Measurements from ENCODE around the gene SFTPB. TPM values are rescaled to one million over a fixed set of nuclear protein-coding genes. Genes with fewer than 3 reads are reported as not detected.
"Not testable (repeated sequence)": the region's sequence is repeated elsewhere in the genome, so short reads cannot be mapped to it uniquely, and the experiment has no call there.

SFTPB gene
- polyA plus RNA-seq, 4 donors: 0.01 to 34.9 (median 6.0) TPM

DNA sequence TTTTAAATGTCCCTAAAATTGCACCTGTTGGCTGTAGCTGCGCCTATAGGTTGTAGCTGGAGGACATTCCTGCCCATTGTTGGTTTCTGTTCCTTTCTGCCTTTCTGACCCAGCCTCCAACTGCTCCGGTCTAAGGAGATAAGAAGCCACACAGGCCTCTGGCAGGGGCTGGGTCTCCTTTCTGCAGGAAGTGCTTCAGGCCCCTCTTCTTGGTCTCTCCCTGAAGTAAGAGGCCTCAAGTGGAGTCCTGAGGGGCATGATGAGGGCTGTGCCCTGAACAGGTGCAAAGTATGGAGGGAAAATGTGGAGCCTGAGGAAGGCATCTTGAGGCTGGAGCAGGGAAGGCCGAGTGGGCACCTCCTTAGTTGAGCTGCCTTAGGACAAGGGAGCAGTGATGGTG, 10.4 kb upstream of the SFTPB start:
- WGBS, 3 donors: 57 to 68% (median 66%) methylated on average over 3 of the region's 3 CpGs

DNA sequence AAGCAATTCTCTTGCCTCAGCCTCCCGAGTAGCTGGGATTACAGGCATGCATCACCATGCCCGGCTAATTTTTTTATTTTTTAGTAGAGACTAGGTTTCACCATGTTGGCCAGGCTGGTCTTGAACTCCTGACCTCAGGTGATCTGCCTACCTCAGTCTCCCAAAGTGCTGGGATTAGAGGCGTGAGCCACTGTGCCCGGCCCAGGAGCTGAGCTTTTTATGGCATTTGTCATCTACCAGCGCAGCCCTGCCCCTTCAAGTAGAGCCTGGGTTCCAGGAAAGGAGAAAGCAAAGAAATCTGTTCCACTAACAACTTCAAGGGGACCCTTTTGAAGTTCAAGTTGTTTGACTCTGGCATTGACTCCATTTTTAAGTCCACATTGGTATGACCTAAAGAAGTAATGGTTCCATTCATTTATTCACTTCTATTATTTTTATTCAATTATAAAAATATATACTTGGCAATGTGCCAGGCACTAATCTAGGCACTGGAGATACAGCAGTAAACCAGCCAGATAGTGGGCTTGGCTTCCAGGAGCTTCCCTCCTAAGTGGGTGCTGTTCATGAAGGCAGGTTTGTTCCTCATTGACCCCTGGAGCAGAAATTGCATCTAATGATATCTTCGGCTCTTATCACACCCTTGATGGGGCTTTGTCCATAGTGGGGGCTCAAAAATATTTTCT, 8.0 kb upstream of the SFTPB start:
- Histone ChIP-seq H3K27me3 (ENCODE audit: control insufficient read depth in 3 of 3, insufficient read depth in 3 of 3, low read length in 3 of 3) (peaks cover 0 to 8% (median 0%) of the 10 kb centered on the region in 3 donors), H3K27ac (ENCODE audit: low read depth in 1 of 3, low read length in 2 of 3) (no peak overlapping the region), H3K9me3 (ENCODE audit: control insufficient read depth in 2 of 2, insufficient read depth in 1 of 2, low read depth in 1 of 2, low read length in 1 of 2) (no peaks in the 10 kb centered on the region), H3K36me3 (ENCODE audit: control insufficient read depth in 3 of 3, insufficient read depth in 2 of 3, low read depth in 1 of 3, low read length in 3 of 3) (no peaks in the 10 kb centered on the region), H3K4me1 (ENCODE audit: control insufficient read depth in 3 of 3, insufficient read depth in 2 of 3, low read depth in 1 of 3, low read length in 2 of 3) (peaks cover 0 to 3% (median 0%) of the 10 kb centered on the region in 3 donors), H3K4me3 (ENCODE audit: low read depth in 1 of 3, low read length in 3 of 3) (no peak overlapping the region)
- DNase-seq (no peak), FAIRE-seq (no peak)
- 53 to 79% (median 61%) methylated on average over 6 of the region's 6 CpGs for WGBS, 3 donors

More for the DNA sequence above, 10.4 kb upstream of the SFTPB start:
- Histone ChIP-seq H3K36me3 (ENCODE audit: control insufficient read depth in 3 of 3, insufficient read depth in 2 of 3, low read depth in 1 of 3, low read length in 3 of 3) (no peaks in the 10 kb centered on the region), H3K4me1 (ENCODE audit: control insufficient read depth in 3 of 3, insufficient read depth in 2 of 3, low read depth in 1 of 3, low read length in 2 of 3) (peaks cover 0 to 3% (median 0%) of the 10 kb centered on the region in 3 donors), H3K27ac (ENCODE audit: low read depth in 1 of 3, low read length in 2 of 3) (no peak overlapping the region), H3K4me3 (ENCODE audit: low read depth in 1 of 3, low read length in 3 of 3) (no peak overlapping the region), H3K9me3 (ENCODE audit: control insufficient read depth in 2 of 2, insufficient read depth in 1 of 2, low read depth in 1 of 2, low read length in 1 of 2) (no peaks in the 10 kb centered on the region), H3K27me3 (ENCODE audit: control insufficient read depth in 3 of 3, insufficient read depth in 3 of 3, low read length in 3 of 3) (peaks cover 0 to 8% (median 0%) of the 10 kb centered on the region in 3 donors)
- no peak for FAIRE-seq
- DNase-seq: no peak

DNA sequence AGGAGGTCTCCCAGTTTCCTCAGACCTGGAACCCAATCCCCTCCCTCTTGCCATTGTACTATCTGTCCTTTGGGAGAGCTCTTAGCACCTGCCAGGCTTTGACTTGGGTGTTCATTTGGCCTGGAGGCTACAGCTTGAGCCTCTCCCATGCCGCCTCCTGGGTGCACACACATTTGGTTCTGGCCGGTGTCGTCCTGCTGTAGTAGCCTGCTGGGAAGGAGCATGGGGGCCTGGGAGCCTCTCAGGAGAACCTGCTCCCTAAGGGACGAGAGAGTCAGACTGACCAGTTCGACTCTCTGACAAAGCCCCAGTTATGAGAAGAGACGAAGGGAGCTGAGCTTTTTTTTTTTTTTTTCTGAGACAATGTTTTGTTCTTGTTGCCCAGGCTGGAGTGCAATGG, 7.4 kb upstream of the SFTPB start:
- Histone ChIP-seq H3K27me3 (ENCODE audit: control insufficient read depth in 3 of 3, insufficient read depth in 3 of 3, low read length in 3 of 3) (peaks cover 0 to 7% (median 0%) of the 10 kb centered on the region in 3 donors), H3K36me3 (ENCODE audit: control insufficient read depth in 3 of 3, insufficient read depth in 2 of 3, low read depth in 1 of 3, low read length in 3 of 3) (no peaks in the 10 kb centered on the region), H3K9me3 (ENCODE audit: control insufficient read depth in 2 of 2, insufficient read depth in 1 of 2, low read depth in 1 of 2, low read length in 1 of 2) (no peaks in the 10 kb centered on the region), H3K4me1 (ENCODE audit: control insufficient read depth in 3 of 3, insufficient read depth in 2 of 3, low read depth in 1 of 3, low read length in 2 of 3) (peaks cover 0 to 3% (median 0%) of the 10 kb centered on the region in 3 donors), H3K27ac (ENCODE audit: low read depth in 1 of 3, low read length in 2 of 3) (no peak overlapping the region), H3K4me3 (ENCODE audit: low read depth in 1 of 3, low read length in 3 of 3) (no peak overlapping the region)
- WGBS, 3 donors: 86 to 98% (median 90%) methylated on average over 6 of the region's 6 CpGs
- no peak for DNase-seq
- no peak for FAIRE-seq

DNA sequence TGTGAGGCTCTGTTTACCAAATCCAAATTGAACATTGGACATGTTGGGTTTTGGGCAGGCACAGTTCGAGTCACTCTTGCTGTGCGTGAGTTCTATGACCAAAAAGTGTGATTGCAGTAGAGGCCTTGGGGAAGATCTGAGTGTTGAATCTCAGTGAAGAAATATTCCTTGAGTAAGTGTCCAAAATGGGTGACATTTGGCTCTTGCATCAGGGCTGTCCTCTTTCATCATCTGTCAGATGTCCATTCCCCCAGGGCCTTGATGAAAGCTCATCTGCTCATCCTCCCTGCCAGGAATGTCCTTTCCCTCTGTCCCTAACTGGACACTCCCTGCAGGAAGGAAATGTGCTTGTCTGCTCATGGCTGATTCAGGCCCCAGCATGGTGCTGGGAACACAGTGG, 6.4 kb upstream of the SFTPB start:
- Histone ChIP-seq H3K4me3 (ENCODE audit: low read depth in 1 of 3, low read length in 3 of 3) (no peak overlapping the region), H3K4me1 (ENCODE audit: control insufficient read depth in 3 of 3, insufficient read depth in 2 of 3, low read depth in 1 of 3, low read length in 2 of 3) (peaks cover 0 to 3% (median 0%) of the 10 kb centered on the region in 3 donors), H3K36me3 (ENCODE audit: control insufficient read depth in 3 of 3, insufficient read depth in 2 of 3, low read depth in 1 of 3, low read length in 3 of 3) (no peaks in the 10 kb centered on the region), H3K27me3 (ENCODE audit: control insufficient read depth in 3 of 3, insufficient read depth in 3 of 3, low read length in 3 of 3) (peaks cover 0 to 7% (median 0%) of the 10 kb centered on the region in 3 donors), H3K27ac (ENCODE audit: low read depth in 1 of 3, low read length in 2 of 3) (no peak overlapping the region), H3K9me3 (ENCODE audit: control insufficient read depth in 2 of 2, insufficient read depth in 1 of 2, low read depth in 1 of 2, low read length in 1 of 2) (no peaks in the 10 kb centered on the region)
- WGBS, 3 donors: 87 to 92% (median 90%) methylated on average over 2 of the region's 2 CpGs
- FAIRE-seq (no peak), DNase-seq (no peak)

DNA sequence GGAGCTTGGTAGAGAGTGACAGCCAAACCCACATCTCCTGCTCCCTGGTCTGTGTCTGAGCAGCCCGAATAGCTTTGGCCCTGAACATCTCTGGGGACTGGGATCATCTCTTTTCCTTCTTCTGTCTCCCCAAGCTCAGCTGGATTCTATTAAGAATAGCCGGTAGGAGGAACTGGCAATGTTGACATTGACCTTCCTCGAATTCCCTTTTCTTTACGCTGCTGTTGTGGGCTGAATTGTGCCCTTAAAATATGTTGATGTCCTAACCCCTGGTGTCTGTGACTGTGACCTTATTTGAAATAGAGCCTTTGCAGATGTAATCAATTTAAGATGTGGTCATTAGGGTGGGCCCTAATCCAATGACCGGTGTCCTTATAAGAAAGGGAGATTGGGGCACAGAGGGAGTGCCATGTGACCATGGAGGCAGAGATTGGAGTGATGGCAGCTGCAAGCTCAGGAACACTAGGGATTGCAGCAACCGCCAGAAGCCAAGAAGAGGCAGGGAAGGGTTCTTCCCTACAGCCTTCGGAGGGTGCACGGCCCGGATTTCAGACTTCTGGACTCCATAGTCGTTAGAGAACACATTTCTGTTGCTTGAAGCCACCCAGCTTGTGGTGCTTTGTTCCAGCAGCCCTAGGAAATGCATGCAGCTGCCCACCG, 5.8 kb upstream of the SFTPB start:
- H3K27me3 ChIP-seq (ENCODE audit: control insufficient read depth in 3 of 3, insufficient read depth in 3 of 3, low read length in 3 of 3): peaks cover 0 to 7% (median 0%) of the 10 kb centered on the region in 3 donors
- no peaks in the 10 kb centered on the region for H3K36me3 ChIP-seq (ENCODE audit: control insufficient read depth in 3 of 3, insufficient read depth in 2 of 3, low read depth in 1 of 3, low read length in 3 of 3)
- peaks cover 0 to under 1% (median 0%) of the 10 kb centered on the region in 3 donors for H3K4me1 ChIP-seq (ENCODE audit: control insufficient read depth in 3 of 3, insufficient read depth in 2 of 3, low read depth in 1 of 3, low read length in 2 of 3)
- H3K9me3 ChIP-seq (ENCODE audit: control insufficient read depth in 2 of 2, insufficient read depth in 1 of 2, low read depth in 1 of 2, low read length in 1 of 2): no peaks in the 10 kb centered on the region
- DNase-seq (no peak), FAIRE-seq (no peak)
- no peak overlapping the region for H3K4me3 ChIP-seq (ENCODE audit: low read depth in 1 of 3, low read length in 3 of 3)
- 82 to 83% (median 83%) methylated on average over 11 of the region's 11 CpGs for WGBS, 3 donors
- H3K27ac ChIP-seq (ENCODE audit: low read depth in 1 of 3, low read length in 2 of 3): no peak overlapping the region

DNA sequence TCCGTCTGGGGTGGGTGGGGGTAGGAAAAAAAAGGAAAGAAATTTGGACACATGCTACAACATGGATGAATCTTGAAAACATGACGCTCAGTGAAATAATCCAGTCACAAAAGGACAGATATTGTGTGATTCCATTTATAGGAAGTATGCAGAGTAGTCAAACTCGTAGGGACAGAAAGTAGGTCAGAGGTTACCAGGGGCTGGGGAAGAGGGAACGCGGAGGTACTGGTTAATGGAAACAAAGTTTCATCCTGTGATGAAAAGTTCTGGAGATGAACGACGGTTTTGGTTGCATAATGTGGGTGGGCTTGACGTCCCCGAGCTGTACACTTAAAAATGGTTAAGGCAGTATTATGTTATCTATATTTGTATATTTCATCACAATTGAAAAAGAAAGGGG, 4.5 kb upstream of the SFTPB start:
- 65 to 78% (median 73%) methylated on average over 9 of the region's 9 CpGs for WGBS, 3 donors
- no peak for FAIRE-seq

DNA sequence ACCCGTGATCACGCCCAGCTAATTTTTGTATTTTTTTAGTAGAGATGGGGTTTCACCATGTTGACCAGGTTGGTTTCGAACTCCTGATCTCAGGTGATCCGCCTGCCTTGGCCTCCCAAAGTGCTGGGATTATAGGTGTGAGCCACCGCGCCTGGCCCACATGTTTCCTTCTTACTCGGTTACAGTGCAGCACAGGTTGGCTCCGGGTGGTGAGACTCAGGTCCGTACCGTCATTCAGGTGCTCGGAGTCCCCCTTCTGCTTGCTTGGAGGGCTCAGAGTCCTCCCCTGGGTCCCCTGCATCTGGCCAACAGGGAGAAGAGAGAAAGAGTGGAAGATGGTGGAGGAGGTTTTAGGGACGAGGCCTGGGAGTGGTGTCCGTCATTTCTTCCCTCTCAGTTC, 2.4 kb upstream of the SFTPB start:
- WGBS, 3 donors: 88 to 91% (median 90%) methylated on average over 13 of the region's 13 CpGs
- H3K4me3 ChIP-seq (ENCODE audit: low read depth in 1 of 3, low read length in 3 of 3); H3K27ac ChIP-seq (ENCODE audit: low read depth in 1 of 3, low read length in 2 of 3); H3K9me3 ChIP-seq (ENCODE audit: control insufficient read depth in 2 of 2, insufficient read depth in 1 of 2, low read depth in 1 of 2, low read length in 1 of 2); FAIRE-seq; H3K4me1 ChIP-seq (ENCODE audit: control insufficient read depth in 3 of 3, insufficient read depth in 2 of 3, low read depth in 1 of 3, low read length in 2 of 3); DNase-seq; H3K36me3 ChIP-seq (ENCODE audit: control insufficient read depth in 3 of 3, insufficient read depth in 2 of 3, low read depth in 1 of 3, low read length in 3 of 3); H3K27me3 ChIP-seq (ENCODE audit: control insufficient read depth in 3 of 3, insufficient read depth in 3 of 3, low read length in 3 of 3): not testable (repeated sequence)

More for the DNA sequence above, 4.5 kb upstream of the SFTPB start:
- no peaks in the 10 kb centered on the region for H3K9me3 ChIP-seq (ENCODE audit: control insufficient read depth in 2 of 2, insufficient read depth in 1 of 2, low read depth in 1 of 2, low read length in 1 of 2)
- H3K27ac ChIP-seq (ENCODE audit: low read depth in 1 of 3, low read length in 2 of 3): no peak overlapping the region
- no peaks in the 10 kb centered on the region for H3K4me1 ChIP-seq (ENCODE audit: control insufficient read depth in 3 of 3, insufficient read depth in 2 of 3, low read depth in 1 of 3, low read length in 2 of 3)
- H3K27me3 ChIP-seq (ENCODE audit: control insufficient read depth in 3 of 3, insufficient read depth in 3 of 3, low read length in 3 of 3): peaks cover 0 to 7% (median 0%) of the 10 kb centered on the region in 3 donors
- H3K4me3 ChIP-seq (ENCODE audit: low read depth in 1 of 3, low read length in 3 of 3): no peak overlapping the region
- no peaks in the 10 kb centered on the region for H3K36me3 ChIP-seq (ENCODE audit: control insufficient read depth in 3 of 3, insufficient read depth in 2 of 3, low read depth in 1 of 3, low read length in 3 of 3)
- DNase-seq: no peak

DNA sequence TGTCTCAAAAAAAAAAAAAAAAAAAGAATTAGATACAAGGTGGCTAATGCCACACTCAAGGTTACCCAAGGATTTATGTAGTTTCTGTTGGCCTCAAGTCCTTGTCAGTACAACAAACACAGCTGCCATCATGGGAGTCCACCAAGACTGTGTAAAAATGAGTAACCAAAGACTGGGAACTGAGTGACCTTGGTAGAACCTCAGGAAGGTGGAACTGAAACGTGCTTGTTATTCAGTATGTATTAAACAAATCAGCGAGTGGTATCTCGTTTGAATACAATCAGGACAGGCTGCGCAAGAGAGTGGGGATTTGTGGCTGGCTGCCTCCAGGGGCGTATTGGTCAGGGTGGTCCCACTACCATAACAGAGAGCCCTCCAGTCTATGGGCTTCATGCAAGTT, 1.6 kb upstream of the SFTPB start:
- DNase-seq (no peak), FAIRE-seq (no peak)
- 57 to 72% (median 65%) methylated on average over 5 of the region's 5 CpGs for WGBS, 3 donors
- Histone ChIP-seq H3K4me1 (ENCODE audit: control insufficient read depth in 3 of 3, insufficient read depth in 2 of 3, low read depth in 1 of 3, low read length in 2 of 3) (no peaks in the 10 kb centered on the region), H3K27ac (ENCODE audit: low read depth in 1 of 3, low read length in 2 of 3) (no peak overlapping the region), H3K36me3 (ENCODE audit: control insufficient read depth in 3 of 3, insufficient read depth in 2 of 3, low read depth in 1 of 3, low read length in 3 of 3) (no peaks in the 10 kb centered on the region), H3K9me3 (ENCODE audit: control insufficient read depth in 2 of 2, insufficient read depth in 1 of 2, low read depth in 1 of 2, low read length in 1 of 2) (no peaks in the 10 kb centered on the region), H3K27me3 (ENCODE audit: control insufficient read depth in 3 of 3, insufficient read depth in 3 of 3, low read length in 3 of 3) (peaks cover 0 to 7% (median 0%) of the 10 kb centered on the region in 3 donors), H3K4me3 (ENCODE audit: low read depth in 1 of 3, low read length in 3 of 3) (no peak overlapping the region)
